HCT116 (cell line): ENCODE data around the gene TNIP1. TPM values are rescaled to one million over a fixed set of nuclear protein-coding genes. Genes with fewer than 3 reads are reported as not detected.

Experiments used
- ATAC-seq: fragments of 200-7000 bp; cut with Tn5 transposase; 2 replicates; pipeline ENCODE4 v1.9.1; 2020; ENCODE audit warnings: mild to moderate bottlenecking, moderate library complexity
- BruUV-seq: library from RNA; stranded (reverse); fragments of 400-500 nt; replicated peaks from 2 replicates; lab custom pipeline; 2021; lab: Mats Ljungman, UMichigan
- CTCF ChIA-PET: fragments of 300-600 bp; sonication (Branson Sonifier 250); formaldehyde crosslinking; loops from one replicate; lab custom pipeline; 2021; ENCODE audit warnings: antibody characterized with exemption; lab: Charles Lee
- POLR2A ChIA-PET: fragments of 300-600, 350-600 bp; sonication (Branson Sonifier 250); formaldehyde crosslinking; loops from one replicate; lab custom pipeline; 2021; ENCODE audit warnings: antibody characterized with exemption; lab: Charles Lee
- RAD21 ChIA-PET, 2 experiments: fragments of 300-600 bp; sonication (Branson Sonifier 250); formaldehyde crosslinking; loops; one replicate each; lab custom pipeline; 2023; ENCODE audit warnings: low total read pairs in 2 of 2; ENCODE audit not compliant: uncharacterized antibody in 2 of 2, unreplicated experiment in 2 of 2, low non-redundant PET in 1 of 2; lab: Charles Lee
- DNase-seq: peaks from one replicate; pipeline ENCODE4 v3.0.0-alpha.2; 2010; ENCODE audit warnings: low read depth, low spot score
- H2AFZ ChIP-seq: fragments of 200-600 bp; shearing (Covaris generic), sonication (generic); 2 replicates; pipeline ENCODE4 v1.6.1; 2017; ENCODE audit warnings: low read depth, mixed run types, mixed read lengths, antibody characterized with exemption, low read length; ENCODE audit not compliant: poor library complexity, severe bottlenecking
- H3K27ac ChIP-seq: 2 replicates; pipeline ENCODE4 v1.5.1; 2012; ENCODE audit warnings: low read depth, low read length
- H3K27me3 ChIP-seq: fragments of 200-600 bp; sonication (generic); 2 replicates; pipeline ENCODE4 v1.6.1; 2016; ENCODE audit warnings: mixed run types, low read length, mixed read lengths; ENCODE audit not compliant: insufficient read depth
- H3K36me3 ChIP-seq, 2 experiments: fragments of 200-500 bp in 1 of 2; fragments of 200-600 bp in 1 of 2; sonication (Bioruptor generic) in 1 of 2; sonication (generic) in 1 of 2; 2 replicates each; pipeline versions ENCODE4 v1.5.1 to v1.6.1; 2014 to 2016; ENCODE audit warnings: low read length in 2 of 2, inconsistent platforms in 1 of 2, mixed read lengths in 1 of 2, mixed run types in 1 of 2; ENCODE audit not compliant: insufficient read depth in 2 of 2, control insufficient read depth in 1 of 2
- H3K4me1 ChIP-seq, 2 experiments: fragments of 200-600 bp in 1 of 2; sonication (generic) in 1 of 2; 2 replicates each; pipeline versions ENCODE4 v1.5.1 to v1.6.1; 2012 to 2017; ENCODE audit warnings: low read length in 2 of 2, inconsistent platforms in 1 of 2, mild to moderate bottlenecking in 1 of 2, mixed read lengths in 1 of 2, mixed run types in 1 of 2, moderate library complexity in 1 of 2; ENCODE audit not compliant: insufficient read depth in 2 of 2, control insufficient read depth in 1 of 2
- H3K4me2 ChIP-seq: fragments of 200-600 bp; sonication (generic); 2 replicates; pipeline ENCODE4 v1.6.1; 2017; ENCODE audit warnings: mixed run types, low read length, mixed read lengths
- H3K4me3 ChIP-seq, 2 experiments: fragments of 200-600 bp in 1 of 2; sonication (generic) in 1 of 2; replicated peaks in 1 of 2; 2 replicates each; pipeline ENCODE4 v1.5.1; 2011 to 2016; ENCODE audit warnings: low read length in 2 of 2, control low read depth in 1 of 2, low read depth in 1 of 2, mild to moderate bottlenecking in 1 of 2, mixed read lengths in 1 of 2, mixed run types in 1 of 2
- H3K79me2 ChIP-seq: fragments of 200-600 bp; sonication (generic); 2 replicates; pipeline ENCODE4 v1.6.1; 2017; ENCODE audit warnings: mild to moderate bottlenecking, mixed run types, low read length, moderate library complexity, mixed read lengths; ENCODE audit not compliant: insufficient read depth
- H3K9ac ChIP-seq: fragments of 200-600 bp; sonication (generic); 2 replicates; pipeline ENCODE4 v1.6.1; 2016; ENCODE audit warnings: low read length, mixed read lengths
- H3K9me2 ChIP-seq: fragments of 200-600 bp; sonication (generic), shearing (Covaris generic); 2 replicates; pipeline ENCODE4 v1.6.1; 2017; ENCODE audit warnings: mixed run types, mild to moderate bottlenecking, moderate library complexity; ENCODE audit not compliant: insufficient read depth
- H3K9me3 ChIP-seq, 2 experiments: fragments of 200-500 bp in 1 of 2; fragments of 200-600 bp in 1 of 2; sonication (Bioruptor generic) in 1 of 2; sonication (generic) in 1 of 2; 2 replicates each; pipeline ENCODE4 v1.6.1; 2014 to 2017; ENCODE audit warnings: low read length in 2 of 2, mixed read lengths in 2 of 2, inconsistent platforms in 1 of 2, low read depth in 1 of 2, mild to moderate bottlenecking in 1 of 2, mixed run types in 1 of 2, moderate library complexity in 1 of 2; ENCODE audit not compliant: control insufficient read depth in 1 of 2, insufficient read depth in 1 of 2
- H4K20me1 ChIP-seq: fragments of 200-600 bp; sonication (generic), shearing (Covaris generic); 2 replicates; pipeline ENCODE4 v1.6.1; 2017; ENCODE audit warnings: mixed run types, mild to moderate bottlenecking, moderate library complexity; ENCODE audit not compliant: insufficient read depth
- CTCF ChIP-seq, 3 experiments: fragments of 200-600 bp in 1 of 3; sonication (generic) in 1 of 3; IDR thresholded peaks in 2 of 3; conservative IDR thresholded peaks in 1 of 3; 2 replicates each; pipeline ENCODE4 v1.5.1; 2012 to 2017; ENCODE audit warnings: low read depth in 2 of 3, low read length in 2 of 3, antibody characterized with exemption in 1 of 3, borderline replicate concordance in 1 of 3, control low read depth in 1 of 3, mild to moderate bottlenecking in 1 of 3, mixed read lengths in 1 of 3, mixed run types in 1 of 3, moderate library complexity in 1 of 3; ENCODE audit not compliant: insufficient read depth in 1 of 3
- POLR2A ChIP-seq: IDR thresholded peaks from 2 replicates; pipeline ENCODE4 v1.7.0; 2011; ENCODE audit warnings: borderline replicate concordance; ENCODE audit not compliant: insufficient read depth, insufficient read length; ENCODE audit errors: extremely low read depth
- RAD21 ChIP-seq: IDR thresholded peaks from 2 replicates; pipeline ENCODE4 v1.6.1; 2012; ENCODE audit warnings: low read depth, mild to moderate bottlenecking
- ZNF274 ChIP-seq: fragments of 200-500 bp; sonication (Bioruptor generic); IDR thresholded peaks from 2 replicates; pipeline ENCODE4 v1.6.1; 2014; ENCODE audit warnings: mild to moderate bottlenecking, low read depth, low read length, inconsistent platforms
- intact Hi-C: fragments of 100-400 bp; cut with micrococcal nuclease; formaldehyde crosslinking; loops from 2 replicates; pipeline ENCODE4 v1.10.0; 2022
- total RNA-seq: library from RNA; stranded (reverse); gene quantifications from one replicate; pipeline ENCODE4 v1.2.1, GENCODE V29; 2021; ENCODE audit not compliant: unreplicated experiment

Gene TNIP1
- total RNA-seq, 1 experiment from 2014 or later, result 46.0 TPM

GRCh38 chr5:151051066-151051930, 29.5 kb downstream of the TNIP1 start:
- Histone ChIP-seq H3K36me3 (peaks cover 0 to 7% of the 10 kb centered on the region in 2 experiments; a peak in 2 of 4 replicates), H4K20me1 (no peaks in the 10 kb centered on the region), H3K9ac (no peak overlapping the region), H3K79me2 (no peaks in the 10 kb centered on the region), H3K4me3 (no peak overlapping the region), H2AFZ (no peak overlapping the region), H3K4me2 (no peak overlapping the region), H3K27me3 (no peaks in the 10 kb centered on the region), H3K9me2 (no peaks in the 10 kb centered on the region), H3K4me1 (no peaks in the 10 kb centered on the region), H3K27ac (no peak overlapping the region), H3K9me3 (no peaks in the 10 kb centered on the region)
- ChIA-PET POLR2A (interaction anchor here (0.9 to 1.0 kb wide), 2 partner anchors 12 to 65 kb away, joined by 3 read pairs; no protein-coding TSS in a partner anchor), CTCF (interaction anchor here (0.6 to 8.8 kb wide), 16 partner anchors 10 to 264 kb away, joined by 3 to 171 read pairs (median 5); no protein-coding TSS in a partner anchor), RAD21 (interaction anchor here (0.6 to 1.7 kb wide), 6 partner anchors 49 to 201 kb away, joined by 3 to 16 read pairs (median 4); partner anchors contain the start of genes CCDC69 (in 1 of the 2) and GM2A (in 1 of the 2))
- TF ChIP-seq CTCF (IDR thresholded peaks at IDR 0.05 in 2 of 3, conservative IDR thresholded peaks at IDR 0.05 in 1 of 3; ENCODE audit: borderline replicate concordance in 1 of 3, insufficient read depth in 1 of 3, low read depth in 2 of 3, low read length in 2 of 3) (peak; percentile 88 to 96 (median 95)), POLR2A (no peak), RAD21 (peak; percentile 93), ZNF274 (no peak)
- peak; percentile 56 for DNase-seq
- peak; percentile 89 for ATAC-seq
- intact Hi-C loops, result loop anchor here (1.0 to 2.0 kb wide), 4 partner anchors 64 to 188 kb away; partner anchors contain the start of gene ANXA6
- no TSS peak for BruUV-seq
